Large intestine (tissue), 12 donors: Measurements from ENCODE around the gene OVCH1. TPM values are rescaled to one million over a fixed set of nuclear protein-coding genes. Genes with fewer than 3 reads are reported as not detected.

ENCODE experiments used
- DNase-seq, 2 donors: peaks; one replicate each; pipeline versions ENCODE4 v3.0.0 to v3.0.0-alpha.2; 2013
- H3K27ac ChIP-seq: one replicate; pipeline ENCODE4 v1.5.1; 2013; ENCODE audit warnings: low read length
- H3K27me3 ChIP-seq: 2 replicates; pipeline ENCODE4 v1.6.1; 2013; ENCODE audit warnings: low read length; ENCODE audit not compliant: control insufficient read depth, insufficient read depth
- H3K36me3 ChIP-seq: 2 replicates; pipeline ENCODE4 v1.6.1; 2013; ENCODE audit warnings: low read length; ENCODE audit not compliant: control insufficient read depth, insufficient read depth
- H3K4me1 ChIP-seq: one replicate; pipeline ENCODE4 v1.6.1; 2013; ENCODE audit warnings: low read length; ENCODE audit not compliant: control insufficient read depth, insufficient read depth
- H3K4me3 ChIP-seq: one replicate; pipeline ENCODE4 v1.5.1; 2013; ENCODE audit warnings: low read length
- H3K9me3 ChIP-seq: one replicate; pipeline ENCODE4 v1.6.1; 2013; ENCODE audit warnings: mild to moderate bottlenecking, low read depth, low read length, moderate library complexity; ENCODE audit not compliant: control insufficient read depth
- WGBS: methylation state at CpG from one replicate; pipeline ENCODE4 v1.1.5; 2013; ENCODE audit warnings: low lambda C conversion rate; ENCODE audit not compliant: insufficient coverage; 5-methylcytosine and 5-hydroxymethylcytosine counted together
- long read RNA-seq, 11 donors: transcript quantifications; one replicate each; lab custom pipeline, GENCODE V29; 2026
- polyA plus RNA-seq: library from polyadenylated mRNA; unstranded; fragments of 120-200 nt; gene quantifications from one replicate; pipeline ENCODE4 v1.2.1, GENCODE V29; 2013

OVCH1 gene
- polyA plus RNA-seq = 0.28 TPM
- long read RNA-seq, donor 1 = 0 reads
- long read RNA-seq, donor 2 = 0 reads
- long read RNA-seq, donor 3 = 0 reads
- long read RNA-seq, donor 4 = 0 reads
- long read RNA-seq, donor 5 = 0 reads
- long read RNA-seq, donor 6 = 0 reads
- long read RNA-seq, donor 7 = 0 reads
- long read RNA-seq, donor 8 = 0 reads
- long read RNA-seq, donor 9 = 0 reads
- long read RNA-seq, donor 10 = 0 reads
- long read RNA-seq, donor 11 = 0 reads

- Histone ChIP-seq H3K4me1 (no peaks in the 10 kb centered on the region), H3K4me3 (no peak within 1 kb of the TSS)
- WGBS = no CpG with 5 or more reads among the region's 18 CpGs
Measured at GRCh38 chr12:29497588-29497987, at the start of gene OVCH1. Gene OVCH1 (minus strand): TSS chr12:29497686. CDS start chr12:29497686, 0 bp downstream.

GRCh38 chr12:29547151-29547632 lies 49.7 kb upstream of the OVCH1 start:
- H3K27me3 ChIP-seq = no peaks in the 10 kb centered on the region
- no peak for DNase-seq
- no peaks in the 10 kb centered on the region for H3K4me1 ChIP-seq
- no peak overlapping the region for H3K4me3 ChIP-seq
- WGBS = 0% methylated on average over 1 of the region's 4 CpGs
- H3K36me3 ChIP-seq = no peaks in the 10 kb centered on the region
- H3K9me3 ChIP-seq = no peaks in the 10 kb centered on the region
- H3K27ac ChIP-seq = no peak overlapping the region

More at GRCh38 chr12:29497588-29497987, at the start of gene OVCH1:
- no peak for DNase-seq
- Histone ChIP-seq H3K27me3 (no peaks in the 10 kb centered on the region), H3K36me3 (no peaks in the 10 kb centered on the region), H3K9me3 (no peaks in the 10 kb centered on the region), H3K27ac (no peak within 1 kb of the TSS)

- H3K27ac ChIP-seq = no peak overlapping the region
- no CpG with 5 or more reads among the region's 2 CpGs for WGBS
- H3K4me1 ChIP-seq = no peaks in the 10 kb centered on the region
- H3K4me3 ChIP-seq = no peak overlapping the region
- no peaks in the 10 kb centered on the region for H3K9me3 ChIP-seq
- no peaks in the 10 kb centered on the region for H3K36me3 ChIP-seq
- DNase-seq = no peak
- H3K27me3 ChIP-seq = no peaks in the 10 kb centered on the region
Measured at GRCh38 chr12:29546000-29546399, 48.5 kb upstream of the OVCH1 start.

DNA sequence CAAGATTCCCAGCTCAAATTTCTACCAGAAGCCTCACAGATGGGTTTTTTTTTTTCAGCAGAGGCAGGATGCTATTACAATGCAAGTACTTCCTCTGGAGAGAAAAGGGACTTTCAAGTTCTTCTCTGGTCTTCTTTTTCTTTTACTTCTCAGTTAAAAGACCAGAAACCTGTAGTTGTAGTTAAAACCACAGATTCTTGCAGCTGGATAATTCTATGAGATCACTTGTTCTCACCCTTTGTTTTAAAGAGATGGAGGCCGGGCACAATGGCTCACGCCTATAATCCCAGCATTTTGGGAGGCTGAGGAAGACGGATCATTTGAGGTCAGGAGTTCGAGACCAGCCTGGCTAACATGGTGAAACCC lies 47.6 kb upstream of the OVCH1 start:
- Histone ChIP-seq H3K27me3 (no peaks in the 10 kb centered on the region), H3K9me3 (no peaks in the 10 kb centered on the region), H3K36me3 (no peaks in the 10 kb centered on the region), H3K27ac (no peak overlapping the region), H3K4me1 (no peaks in the 10 kb centered on the region), H3K4me3 (no peak overlapping the region)
- no CpG with 5 or more reads among the region's 4 CpGs for WGBS
- no peak for DNase-seq

GRCh38 chr12:29544428-29545101 lies 47.1 kb upstream of the OVCH1 start:
- Histone ChIP-seq H3K9me3 (no peaks in the 10 kb centered on the region), H3K36me3 (no peaks in the 10 kb centered on the region), H3K4me1 (no peaks in the 10 kb centered on the region), H3K27me3 (no peaks in the 10 kb centered on the region), H3K4me3 (no peak overlapping the region), H3K27ac (no peak overlapping the region)
- no CpG with 5 or more reads among the region's 6 CpGs for WGBS
- no peak for DNase-seq

DNA sequence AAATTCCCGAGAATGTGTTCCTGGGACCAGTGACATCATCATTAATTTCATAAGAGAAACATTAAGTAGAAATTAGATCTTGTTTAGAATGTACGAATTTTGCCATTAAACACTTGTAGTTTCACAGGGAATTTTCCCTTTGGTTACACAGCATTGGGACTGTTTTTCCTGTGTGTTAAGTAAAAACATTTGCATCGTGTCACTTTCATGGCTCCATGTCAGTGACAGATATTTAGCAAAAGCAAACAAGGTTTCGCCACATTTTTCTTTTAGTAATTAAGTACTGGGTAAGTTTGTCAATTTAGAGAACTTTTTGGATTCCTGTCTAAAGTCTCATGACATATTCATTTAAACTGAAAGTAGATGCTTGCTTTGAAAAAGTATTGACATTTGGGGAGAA lies 45.5 kb upstream of the OVCH1 start:
- Histone ChIP-seq H3K9me3 (no peaks in the 10 kb centered on the region), H3K4me1 (no peaks in the 10 kb centered on the region), H3K4me3 (no peak overlapping the region), H3K27me3 (no peaks in the 10 kb centered on the region), H3K36me3 (no peaks in the 10 kb centered on the region), H3K27ac (no peak overlapping the region)
- no peak for DNase-seq
- WGBS = 70% methylated on average over 3 of the region's 4 CpGs

- whole genome bisulfite sequencing = no CpG with 5 or more reads among the region's 2 CpGs
Measured at GRCh38 chr12:29537298-29537697, 39.8 kb upstream of the OVCH1 start.

GRCh38 chr12:29534935-29535334 lies 37.4 kb upstream of the OVCH1 start:
- no peaks in the 10 kb centered on the region for H3K36me3 ChIP-seq
- no peaks in the 10 kb centered on the region for H3K27me3 ChIP-seq
- no peak overlapping the region for H3K27ac ChIP-seq
- H3K4me1 ChIP-seq = no peaks in the 10 kb centered on the region
- WGBS = no CpG with 5 or more reads among the region's 2 CpGs
- no peaks in the 10 kb centered on the region for H3K9me3 ChIP-seq
- no peak overlapping the region for H3K4me3 ChIP-seq
- DNase-seq = no peak

More at GRCh38 chr12:29537298-29537697, 39.8 kb upstream of the OVCH1 start:
- H3K4me1 ChIP-seq = no peaks in the 10 kb centered on the region
- H3K36me3 ChIP-seq = no peaks in the 10 kb centered on the region
- no peaks in the 10 kb centered on the region for H3K27me3 ChIP-seq
- no peak for DNase-seq
- no peaks in the 10 kb centered on the region for H3K9me3 ChIP-seq
- H3K4me3 ChIP-seq = no peak overlapping the region
- H3K27ac ChIP-seq = no peak overlapping the region

DNA sequence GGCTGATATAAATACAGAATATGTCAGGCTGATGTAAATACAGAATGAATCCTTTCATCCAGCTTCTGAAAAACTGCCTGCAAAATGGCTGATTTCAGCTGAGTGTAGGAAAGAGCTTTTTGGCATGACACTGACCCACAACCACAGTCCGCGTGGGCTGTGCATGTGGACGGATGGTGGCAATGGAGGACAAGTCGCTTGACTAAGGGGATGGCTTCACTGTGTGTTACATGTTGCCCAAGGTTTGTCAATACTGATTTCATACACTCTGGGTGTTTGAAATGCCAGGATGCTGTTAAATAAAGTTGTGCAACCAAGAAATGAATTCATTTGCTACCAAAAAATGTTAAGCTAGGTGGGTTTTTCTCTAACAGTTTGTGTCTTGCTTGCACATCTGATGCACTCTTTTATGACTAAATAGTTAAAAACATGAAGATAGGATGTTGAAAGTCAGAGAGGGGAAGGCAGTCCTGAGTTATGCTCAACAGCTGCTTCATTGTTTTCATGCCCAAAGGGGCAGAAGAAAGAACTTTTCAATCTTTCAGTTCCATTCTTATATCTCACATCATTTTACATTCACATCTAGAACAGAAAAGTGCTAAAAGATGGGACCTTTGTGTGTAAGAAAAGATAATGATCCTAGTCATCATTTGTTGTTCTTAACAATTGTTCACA lies 36.5 kb upstream of the OVCH1 start:
- no peaks in the 10 kb centered on the region for H3K27me3 ChIP-seq
- no peaks in the 10 kb centered on the region for H3K4me1 ChIP-seq
- H3K36me3 ChIP-seq = no peaks in the 10 kb centered on the region
- no peaks in the 10 kb centered on the region for H3K9me3 ChIP-seq
- DNase-seq = no peak
- WGBS = no CpG with 5 or more reads among the region's 4 CpGs
- no peak overlapping the region for H3K4me3 ChIP-seq
- no peak overlapping the region for H3K27ac ChIP-seq

- 40% methylated on average over 1 of the region's 1 CpG for WGBS
- DNase-seq = no peak
- no peak overlapping the region for H3K27ac ChIP-seq
Measured at GRCh38 chr12:29531471-29531870, 34.0 kb upstream of the OVCH1 start.

More at GRCh38 chr12:29531471-29531870, 34.0 kb upstream of the OVCH1 start:
- H3K9me3 ChIP-seq = no peaks in the 10 kb centered on the region
- H3K36me3 ChIP-seq = no peaks in the 10 kb centered on the region
- H3K27me3 ChIP-seq = peaks cover 3% of the 10 kb centered on the region
- H3K4me1 ChIP-seq = no peaks in the 10 kb centered on the region
- no peak overlapping the region for H3K4me3 ChIP-seq
